ENCODE measurements around the gene SHISAL2A. TPM values are rescaled to one million over a fixed set of nuclear protein-coding genes. Genes with fewer than 3 reads are reported as not detected.
A peak's percentile ranks its signal among the peaks of the same experiment; 100 is the strongest.

SHISAL2A gene
- not detected in 2 replicates for total RNA-seq
- not detected in 2 replicates for polyA plus RNA-seq
- polyA plus RNA-seq (2012) = not detected in 2 replicates
- polyA minus RNA-seq (ENCODE audit: low replicate concordance) = not detected in 2 replicates

DNA sequence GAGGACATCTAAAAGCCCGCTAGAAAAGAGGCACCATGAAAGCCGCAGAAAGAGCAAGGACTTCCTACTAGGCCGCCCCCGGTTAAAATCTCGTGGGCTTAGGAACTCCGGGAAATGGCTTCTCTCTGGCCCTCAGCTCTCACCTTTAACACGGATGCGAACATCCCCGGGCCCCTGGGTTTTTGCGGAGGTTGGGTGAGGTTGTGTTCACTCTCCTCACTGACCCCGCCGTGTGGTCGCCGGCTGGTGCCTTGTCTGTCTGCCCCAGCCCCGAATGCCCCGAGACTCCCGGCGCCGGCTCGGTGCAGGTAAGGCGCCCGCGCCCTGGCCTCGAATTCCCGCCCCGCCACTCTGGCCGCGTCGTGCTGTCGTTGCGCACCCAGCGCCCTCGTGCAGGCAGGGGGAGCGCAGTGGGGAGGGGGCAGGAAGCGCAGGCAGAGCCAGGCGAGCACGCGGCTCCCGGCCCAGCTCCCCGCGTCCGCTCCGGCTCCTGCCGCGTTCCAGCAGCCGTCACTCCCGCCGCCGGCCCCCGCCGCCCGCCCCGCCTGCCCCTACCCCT is at the start of gene SHISAL2A:
Gene SHISAL2A, plus strand, starts transcription at position 437 of the 559 bp plus-strand sequence. CDS start 326 bp downstream, outside the sequence.
- Histone ChIP-seq H3K4me1 (ENCODE audit: control insufficient read depth, extremely low read depth, insufficient read depth, low read length) (no peaks in the 10 kb centered on the region), H3K9me3 (ENCODE audit: control insufficient read depth, insufficient read depth, low read depth, low read length) (no peaks in the 10 kb centered on the region), H3K4me2 (ENCODE audit: extremely low read depth, insufficient read depth, low read length) (peak within 1 kb of the TSS; percentile 27), H3K79me2 (ENCODE audit: control insufficient read depth, insufficient read depth, low read length) (no peaks in the 10 kb centered on the region), H3K36me3 (ENCODE audit: control insufficient read depth, insufficient read depth, low read length) (no peaks in the 10 kb centered on the region), H3K27ac (ENCODE audit: insufficient read depth, low read length) (no peak within 1 kb of the TSS), H3K27me3 (ENCODE audit: control insufficient read depth, insufficient read depth, low read length) (peaks cover 26% of the 10 kb centered on the region), H3K4me3 (replicated peaks in 1 of 4; ENCODE audit: control extremely low read depth in 1 of 4, insufficient read depth in 1 of 4, low read depth in 3 of 4, low read length in 4 of 4) (peak within 1 kb of the TSS in 1 of 4 experiments; percentile 27), H4K20me1 (ENCODE audit: control insufficient read depth, extremely low read depth, insufficient read depth, low read length) (no peaks in the 10 kb centered on the region), H2AFZ (ENCODE audit: low read length) (no peak within 1 kb of the TSS), H3K9ac (ENCODE audit: insufficient read depth, low read length) (no peak within 1 kb of the TSS)
- TF ChIP-seq, protein P1, sequence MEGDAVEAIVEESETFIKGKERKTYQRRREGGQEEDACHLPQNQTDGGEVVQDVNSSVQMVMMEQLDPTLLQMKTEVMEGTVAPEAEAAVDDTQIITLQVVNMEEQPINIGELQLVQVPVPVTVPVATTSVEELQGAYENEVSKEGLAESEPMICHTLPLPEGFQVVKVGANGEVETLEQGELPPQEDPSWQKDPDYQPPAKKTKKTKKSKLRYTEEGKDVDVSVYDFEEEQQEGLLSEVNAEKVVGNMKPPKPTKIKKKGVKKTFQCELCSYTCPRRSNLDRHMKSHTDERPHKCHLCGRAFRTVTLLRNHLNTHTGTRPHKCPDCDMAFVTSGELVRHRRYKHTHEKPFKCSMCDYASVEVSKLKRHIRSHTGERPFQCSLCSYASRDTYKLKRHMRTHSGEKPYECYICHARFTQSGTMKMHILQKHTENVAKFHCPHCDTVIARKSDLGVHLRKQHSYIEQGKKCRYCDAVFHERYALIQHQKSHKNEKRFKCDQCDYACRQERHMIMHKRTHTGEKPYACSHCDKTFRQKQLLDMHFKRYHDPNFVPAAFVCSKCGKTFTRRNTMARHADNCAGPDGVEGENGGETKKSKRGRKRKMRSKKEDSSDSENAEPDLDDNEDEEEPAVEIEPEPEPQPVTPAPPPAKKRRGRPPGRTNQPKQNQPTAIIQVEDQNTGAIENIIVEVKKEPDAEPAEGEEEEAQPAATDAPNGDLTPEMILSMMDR (conservative IDR thresholded peaks at IDR 0.05 in 1 of 2, IDR thresholded peaks at IDR 0.05 in 1 of 2; ENCODE audit: low read depth in 1 of 2, low read length in 2 of 2) = no peak
- no peak for TF ChIP-seq EZH2 (IDR thresholded peaks at IDR 0.05; ENCODE audit: low read length, missing control alignments)
- peak; percentile 6 to 43 for DNase-seq (ENCODE audit: low read depth in 2 of 2)

DNA sequence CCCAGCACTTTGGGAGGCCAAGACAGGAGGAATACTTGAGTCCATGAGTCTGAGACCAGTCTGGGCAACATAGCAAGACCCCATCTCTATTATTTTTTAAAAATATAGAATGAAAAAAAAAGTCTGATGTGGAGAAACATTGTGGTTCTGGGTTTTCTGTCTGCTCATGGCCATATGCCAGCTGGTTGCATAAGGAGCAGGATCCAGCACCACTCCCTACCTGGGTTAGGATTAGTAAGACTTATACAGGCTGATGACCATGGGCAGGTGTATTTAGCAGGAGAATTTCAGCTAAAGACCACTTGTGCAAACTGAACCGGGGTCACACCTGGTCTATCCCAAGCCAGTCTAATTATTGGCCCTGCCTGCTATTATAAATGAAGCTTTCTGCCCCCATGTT is 47.5 kb upstream of the SHISAL2A start:
- no peak overlapping the region for H2AFZ ChIP-seq (ENCODE audit: low read length)
- no peak for TF ChIP-seq EZH2 (IDR thresholded peaks at IDR 0.05; ENCODE audit: low read length, missing control alignments)
- TF ChIP-seq, protein P1 (conservative IDR thresholded peaks at IDR 0.05 in 1 of 2, IDR thresholded peaks at IDR 0.05 in 1 of 2; ENCODE audit: low read depth in 1 of 2, low read length in 2 of 2) = no peak
- no peaks in the 10 kb centered on the region for H3K36me3 ChIP-seq (ENCODE audit: control insufficient read depth, insufficient read depth, low read length)
- H3K79me2 ChIP-seq (ENCODE audit: control insufficient read depth, insufficient read depth, low read length) = no peaks in the 10 kb centered on the region
- H3K9ac ChIP-seq (ENCODE audit: insufficient read depth, low read length) = no peak overlapping the region
- no peak overlapping the region for H3K27ac ChIP-seq (ENCODE audit: insufficient read depth, low read length)
- no peaks in the 10 kb centered on the region for H4K20me1 ChIP-seq (ENCODE audit: control insufficient read depth, extremely low read depth, insufficient read depth, low read length)
- H3K4me2 ChIP-seq (ENCODE audit: extremely low read depth, insufficient read depth, low read length) = no peak overlapping the region
- no peaks in the 10 kb centered on the region for H3K27me3 ChIP-seq (ENCODE audit: control insufficient read depth, insufficient read depth, low read length)
- DNase-seq (ENCODE audit: low read depth in 2 of 2) = no peak
- no peaks in the 10 kb centered on the region for H3K9me3 ChIP-seq (ENCODE audit: control insufficient read depth, insufficient read depth, low read depth, low read length)
- no peak overlapping the region for H3K4me3 ChIP-seq (replicated peaks in 1 of 4; ENCODE audit: control extremely low read depth in 1 of 4, insufficient read depth in 1 of 4, low read depth in 3 of 4, low read length in 4 of 4)
- no peaks in the 10 kb centered on the region for H3K4me1 ChIP-seq (ENCODE audit: control insufficient read depth, extremely low read depth, insufficient read depth, low read length)

DNA sequence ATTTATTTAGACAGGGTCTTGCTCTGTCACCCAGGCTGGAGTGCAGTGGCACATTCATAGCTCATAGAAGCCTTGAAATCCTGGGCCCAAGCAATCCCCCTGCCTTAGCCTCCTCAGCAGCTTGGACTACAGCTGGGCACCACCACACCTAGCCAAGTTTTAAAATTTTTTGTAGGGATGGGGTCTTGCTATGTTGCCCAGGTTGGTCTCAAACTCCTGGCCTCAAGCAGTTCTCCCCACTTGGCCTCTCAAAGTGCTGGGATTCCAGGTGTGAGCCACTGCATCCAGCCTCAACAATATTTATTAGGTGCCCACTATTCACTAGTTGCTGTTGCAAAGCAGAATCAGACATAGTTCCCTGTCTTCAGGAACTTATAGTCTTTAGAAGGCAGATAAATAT is 44.9 kb upstream of the SHISAL2A start:
- Histone ChIP-seq H3K27ac (ENCODE audit: insufficient read depth, low read length) (no peak overlapping the region), H3K9me3 (ENCODE audit: control insufficient read depth, insufficient read depth, low read depth, low read length) (no peaks in the 10 kb centered on the region), H4K20me1 (ENCODE audit: control insufficient read depth, extremely low read depth, insufficient read depth, low read length) (no peaks in the 10 kb centered on the region), H3K4me1 (ENCODE audit: control insufficient read depth, extremely low read depth, insufficient read depth, low read length) (no peaks in the 10 kb centered on the region), H3K4me3 (replicated peaks in 1 of 4; ENCODE audit: control extremely low read depth in 1 of 4, insufficient read depth in 1 of 4, low read depth in 3 of 4, low read length in 4 of 4) (no peak overlapping the region), H3K27me3 (ENCODE audit: control insufficient read depth, insufficient read depth, low read length) (peaks cover 4% of the 10 kb centered on the region), H3K9ac (ENCODE audit: insufficient read depth, low read length) (no peak overlapping the region), H3K4me2 (ENCODE audit: extremely low read depth, insufficient read depth, low read length) (no peak overlapping the region), H3K36me3 (ENCODE audit: control insufficient read depth, insufficient read depth, low read length) (no peaks in the 10 kb centered on the region), H3K79me2 (ENCODE audit: control insufficient read depth, insufficient read depth, low read length) (no peaks in the 10 kb centered on the region), H2AFZ (ENCODE audit: low read length) (no peak overlapping the region)
- TF ChIP-seq, protein P1 (conservative IDR thresholded peaks at IDR 0.05 in 1 of 2, IDR thresholded peaks at IDR 0.05 in 1 of 2; ENCODE audit: low read depth in 1 of 2, low read length in 2 of 2) = no peak
- TF ChIP-seq EZH2 (IDR thresholded peaks at IDR 0.05; ENCODE audit: low read length, missing control alignments) = no peak
- no peak for DNase-seq (ENCODE audit: low read depth in 2 of 2)

All from fibroblast of lung (primary cell).